Activated CD4-positive, alpha-beta T cell treated with anti-CD3 and anti-CD28 coated beads, Interleukin-2, amount 10 ng/mL, durations not matched to agents 24 days and 14 days (primary cell): Measurements from ENCODE around the gene MRPL28. TPM values are rescaled to one million over a fixed set of nuclear protein-coding genes. Genes with fewer than 3 reads are reported as not detected.
"Not testable (repeated sequence)": the region's sequence is repeated elsewhere in the genome, so short reads cannot be mapped to it uniquely, and the experiment has no call there.

ENCODE experiments used
- DNase-seq: peaks from one replicate; pipeline ENCODE4 v3.0.0; 2022
- H3K27ac Mint-ChIP-seq: one replicate; pipeline ENCODE4 v1.8.0; 2022; ENCODE audit warnings: mild to moderate bottlenecking, mixed read lengths
- H3K27me3 Mint-ChIP-seq: one replicate; pipeline ENCODE4 v1.8.0; 2022; ENCODE audit warnings: mixed read lengths
- H3K36me3 Mint-ChIP-seq: one replicate; pipeline ENCODE4 v1.8.0; 2022; ENCODE audit warnings: low read depth, mild to moderate bottlenecking, mixed read lengths
- H3K4me1 Mint-ChIP-seq: one replicate; pipeline ENCODE4 v1.8.0; 2021; ENCODE audit warnings: mixed read lengths
- H3K4me3 Mint-ChIP-seq: one replicate; pipeline ENCODE4 v1.8.0; 2022; ENCODE audit warnings: mild to moderate bottlenecking, moderate library complexity, mixed read lengths
- H3K9me3 Mint-ChIP-seq: one replicate; pipeline ENCODE4 v1.8.0; 2021; ENCODE audit warnings: mixed read lengths
- intact Hi-C: fragments of 100-400 bp; cut with micrococcal nuclease; formaldehyde crosslinking; loops from one replicate; pipeline ENCODE4 v1.15.1; 2023
- total RNA-seq: library from RNA; stranded (reverse); gene quantifications from 2 replicates; pipeline ENCODE4 v1.2.3, GENCODE V29; 2022

The MRPL28 gene
- total RNA-seq, 1 donor from 2014 or later: 109 TPM

DNA sequence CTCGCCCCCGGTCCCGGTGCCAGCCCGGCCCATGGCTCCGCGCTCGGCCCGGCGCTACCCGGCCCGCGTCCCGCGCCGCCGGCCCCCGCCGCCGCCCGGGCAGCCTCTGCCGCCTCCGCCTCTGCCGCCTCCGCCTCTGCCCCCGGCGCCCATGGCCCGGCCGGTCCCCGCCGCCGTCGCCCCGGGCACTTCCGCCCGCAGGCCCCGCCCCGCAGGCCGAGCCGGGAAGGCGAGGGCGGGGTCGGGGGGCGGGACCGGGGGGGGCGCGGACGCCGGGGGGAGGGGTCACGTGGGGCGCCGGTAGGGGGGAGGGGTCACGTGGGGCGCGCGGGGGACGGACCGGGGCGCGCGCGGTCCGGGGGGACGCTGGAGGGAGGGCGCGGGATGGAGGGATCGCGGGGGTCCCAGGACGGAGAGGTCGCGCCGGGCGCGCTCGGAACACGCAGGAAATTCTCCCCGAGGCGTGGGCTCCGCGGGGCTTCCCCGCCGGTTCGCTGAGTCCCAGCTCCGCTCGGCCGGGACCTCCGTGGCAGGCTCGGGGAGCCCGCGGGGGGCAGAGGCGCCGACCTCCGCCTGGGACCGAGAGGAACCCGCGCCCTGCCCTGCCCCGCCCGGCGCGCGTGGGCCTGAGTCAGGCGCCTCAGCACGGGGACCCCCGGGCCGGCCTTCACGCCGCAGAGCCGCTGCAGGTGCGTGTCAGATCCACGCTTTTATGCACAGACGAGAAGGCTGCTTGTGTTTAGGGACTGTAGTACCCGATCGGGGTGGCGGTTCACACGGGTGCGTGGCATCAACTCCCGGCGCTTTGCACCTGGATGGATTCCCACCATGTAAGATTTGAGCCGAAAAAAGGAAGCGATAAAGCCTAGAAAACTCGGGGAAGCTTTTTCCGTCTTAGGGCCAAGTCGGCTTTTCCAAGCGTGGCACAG, 11.7 kb upstream of the MRPL28 start, which contains the start of gene PGAP6:
Gene PGAP6 (minus strand): TSS at position 190 of the 929 bp plus-strand sequence. CDS start 157 bp downstream, at position 33.
- Mint-ChIP-seq H3K36me3 (no peaks in the 10 kb centered on the region), H3K9me3 (no peaks in the 10 kb centered on the region), H3K4me3 (peak within 1 kb of the TSS; percentile 84)

DNA sequence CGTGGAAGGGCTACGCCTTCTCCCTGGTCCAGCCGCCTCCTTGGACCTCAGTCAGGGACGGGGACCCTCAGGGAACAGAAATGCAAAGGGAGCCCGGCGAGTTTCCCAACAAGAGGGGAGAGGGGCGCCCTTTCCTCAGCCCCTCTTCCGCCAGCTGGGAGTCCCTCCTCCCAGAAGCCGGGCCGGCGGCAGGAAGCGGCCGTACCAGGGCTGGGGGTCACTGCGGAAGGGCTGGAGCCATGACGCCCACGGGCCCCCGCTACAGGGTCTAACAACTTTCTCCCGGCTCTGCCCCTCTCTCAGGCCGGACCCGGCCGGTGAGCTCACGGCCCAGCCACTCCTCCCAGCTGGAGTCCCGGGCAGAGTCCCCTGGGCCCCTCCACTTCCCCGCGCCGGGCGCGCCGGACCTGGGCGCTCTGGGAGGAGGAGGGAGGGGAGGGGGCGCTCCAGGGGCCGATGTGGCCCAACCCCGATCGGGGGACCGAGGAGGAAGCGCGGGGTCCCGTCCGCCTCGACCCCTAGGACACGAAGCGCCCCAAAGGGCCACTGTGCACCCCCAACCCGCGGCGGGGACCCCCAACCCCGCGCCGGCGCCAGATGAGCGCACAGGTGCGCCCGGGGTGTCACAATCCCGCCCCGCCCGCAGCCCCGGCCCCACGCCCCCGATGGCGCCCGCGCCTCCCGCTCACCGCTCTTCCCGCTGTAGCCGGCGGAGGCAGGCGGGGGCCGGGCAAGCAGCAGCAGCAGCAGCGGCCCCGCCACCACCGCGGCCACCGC, 10.9 kb upstream of the MRPL28 start:
- intact Hi-C loops: no loop called here
- H3K4me3 Mint-ChIP-seq: peak overlapping the region; percentile 75
- peaks cover 4% of the 10 kb centered on the region for H3K27me3 Mint-ChIP-seq
- H3K9me3 Mint-ChIP-seq: no peaks in the 10 kb centered on the region
- DNase-seq: peak; percentile 74
- no peak overlapping the region for H3K27ac Mint-ChIP-seq
- peaks cover 12% of the 10 kb centered on the region for H3K4me1 Mint-ChIP-seq
- H3K36me3 Mint-ChIP-seq: no peaks in the 10 kb centered on the region

More for the DNA sequence above, 11.7 kb upstream of the MRPL28 start, which contains the start of gene PGAP6:
- intact Hi-C loops: loop anchor here (2.0 kb wide), 1 partner anchor 19 kb away; the partner anchor contains the start of gene DECR2
- Mint-ChIP-seq H3K4me1 (peaks cover 12% of the 10 kb centered on the region), H3K27me3 (peaks cover 4% of the 10 kb centered on the region), H3K27ac (peak within 1 kb of the TSS; percentile 62)
- peak; percentile 92 for DNase-seq

DNA sequence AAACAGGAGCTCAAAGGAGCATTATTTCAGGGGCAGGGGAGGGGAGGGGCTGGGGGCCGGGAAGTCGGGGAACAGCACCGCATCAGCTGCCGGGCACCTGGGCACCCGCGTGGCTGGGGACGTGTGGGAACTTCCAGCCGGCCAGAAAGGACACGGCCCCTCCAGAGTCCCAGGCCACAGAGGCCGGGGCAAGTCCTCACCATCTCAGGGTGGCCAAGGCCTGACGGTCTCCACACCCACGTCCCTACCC, 10.3 kb upstream of the MRPL28 start:
- intact Hi-C loops: no loop called here
- H3K27ac Mint-ChIP-seq: no peak overlapping the region

DNA sequence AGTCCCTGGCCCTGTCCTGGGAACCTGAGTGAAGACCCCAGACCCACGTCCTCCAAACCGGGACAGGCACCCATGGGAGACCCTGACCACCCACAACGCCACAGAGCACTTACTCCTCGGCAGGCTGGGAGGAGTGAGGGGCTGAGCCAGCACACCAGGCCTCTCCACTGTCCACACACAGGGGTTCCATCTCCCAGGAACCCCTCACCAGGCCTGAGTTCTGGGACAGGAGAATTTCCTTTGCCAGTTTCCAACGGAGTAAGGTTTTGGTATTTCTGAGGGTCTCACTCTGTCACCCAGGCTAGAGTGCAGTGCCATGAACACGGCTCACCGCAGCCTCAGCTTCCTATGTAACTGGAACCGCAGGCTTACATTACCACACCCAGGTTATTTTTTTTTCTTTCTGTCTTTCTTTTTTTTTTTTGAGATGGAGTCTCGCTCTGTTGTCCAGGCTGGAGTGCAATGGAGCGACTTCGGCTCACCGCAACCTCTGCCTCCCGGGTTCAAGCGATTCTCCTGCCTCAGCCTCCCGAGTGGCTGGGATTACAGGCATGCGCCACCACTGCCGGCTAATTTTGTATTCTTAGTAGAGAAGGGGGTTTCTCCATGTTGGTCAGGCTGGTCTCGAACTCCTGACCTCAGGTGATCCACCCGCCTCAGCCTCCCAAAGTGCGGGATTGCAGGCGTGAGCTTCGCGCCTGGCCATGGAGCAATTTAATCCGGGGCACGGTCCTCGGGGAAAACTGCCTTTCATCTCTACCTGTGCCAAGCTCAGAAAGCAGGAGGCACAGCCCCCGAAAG, 9.8 kb upstream of the MRPL28 start:
- H3K36me3 Mint-ChIP-seq: no peaks in the 10 kb centered on the region
- H3K27me3 Mint-ChIP-seq: peaks cover 4% of the 10 kb centered on the region
- DNase-seq: no peak
- peak overlapping the region; percentile 51 for H3K27ac Mint-ChIP-seq
- H3K9me3 Mint-ChIP-seq: no peaks in the 10 kb centered on the region
- peak overlapping the region; percentile 75 for H3K4me3 Mint-ChIP-seq
- H3K4me1 Mint-ChIP-seq: peaks cover 12% of the 10 kb centered on the region
- intact Hi-C loops: no loop called here

More for the DNA sequence above, 10.3 kb upstream of the MRPL28 start:
- peaks cover 4% of the 10 kb centered on the region for H3K27me3 Mint-ChIP-seq
- H3K9me3 Mint-ChIP-seq: no peaks in the 10 kb centered on the region
- H3K4me1 Mint-ChIP-seq: peaks cover 12% of the 10 kb centered on the region
- DNase-seq: no peak
- H3K36me3 Mint-ChIP-seq: no peaks in the 10 kb centered on the region
- H3K4me3 Mint-ChIP-seq: peak overlapping the region; percentile 75

DNA sequence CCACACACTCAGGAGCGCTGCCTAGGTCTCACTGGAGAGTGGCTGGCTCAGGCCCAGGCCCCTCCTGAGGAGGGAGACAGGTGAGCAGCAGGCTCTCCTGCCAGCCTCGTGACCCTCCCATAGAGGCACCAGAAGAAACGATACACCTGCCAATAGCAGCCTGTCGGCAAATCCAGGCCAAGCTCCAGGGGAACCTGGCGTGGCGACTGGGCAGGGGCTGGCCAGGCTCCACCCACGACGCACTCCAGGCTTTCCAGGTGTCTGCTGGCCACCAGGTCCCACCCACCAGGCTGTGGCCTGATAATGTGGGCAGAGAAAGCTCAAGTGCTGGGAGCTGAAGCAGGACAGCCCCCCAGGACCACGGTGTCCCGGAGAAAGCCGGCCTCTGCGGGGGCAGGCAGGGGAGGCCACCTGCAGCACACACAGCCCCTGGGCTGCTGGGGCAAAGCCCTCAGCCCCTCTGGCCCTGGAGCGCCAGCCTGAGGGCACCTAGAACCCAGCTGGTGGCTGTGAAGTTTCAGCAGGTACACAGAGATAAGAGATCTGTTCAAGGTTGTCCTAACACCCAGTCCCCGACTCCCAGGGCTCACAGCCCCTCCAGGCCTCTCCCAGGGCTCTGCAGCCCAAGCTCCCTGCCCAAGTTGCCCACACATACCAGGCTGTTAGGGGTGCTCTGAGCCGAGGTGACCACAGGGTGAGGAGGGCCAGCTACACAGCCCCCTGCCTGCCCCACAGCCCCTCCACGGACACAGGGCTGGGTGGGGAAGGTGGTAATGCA, 9.0 kb upstream of the MRPL28 start:
- Mint-ChIP-seq H3K4me1 (peaks cover 12% of the 10 kb centered on the region), H3K9me3 (no peaks in the 10 kb centered on the region), H3K36me3 (no peaks in the 10 kb centered on the region), H3K27ac (no peak overlapping the region), H3K27me3 (peaks cover 4% of the 10 kb centered on the region), H3K4me3 (no peak overlapping the region)
- intact Hi-C loops: no loop called here
- DNase-seq: no peak

DNA sequence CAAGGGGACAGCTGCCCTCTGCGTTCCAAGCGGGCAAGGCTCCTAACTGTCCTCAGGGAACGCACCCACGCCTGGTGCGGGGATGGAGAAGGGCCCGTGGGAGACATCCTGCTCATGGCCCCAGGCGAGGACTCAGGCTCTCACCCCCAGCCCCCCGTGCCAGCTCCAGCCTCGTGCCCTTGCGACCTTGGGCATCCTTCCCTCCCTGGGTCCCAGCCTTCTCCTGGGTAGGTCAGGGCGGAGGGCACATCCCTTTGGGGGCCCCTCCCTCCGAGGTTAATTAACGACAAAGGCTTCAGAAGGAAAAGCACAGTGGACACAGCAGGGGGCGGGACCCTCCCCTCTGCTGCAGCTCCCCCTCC, 8.5 kb upstream of the MRPL28 start:
- intact Hi-C loops: no loop called here
- DNase-seq: no peak
- H3K36me3 Mint-ChIP-seq: no peaks in the 10 kb centered on the region
- peaks cover 4% of the 10 kb centered on the region for H3K27me3 Mint-ChIP-seq
- no peak overlapping the region for H3K27ac Mint-ChIP-seq
- no peak overlapping the region for H3K4me3 Mint-ChIP-seq
- no peaks in the 10 kb centered on the region for H3K9me3 Mint-ChIP-seq
- H3K4me1 Mint-ChIP-seq: peaks cover 12% of the 10 kb centered on the region

DNA sequence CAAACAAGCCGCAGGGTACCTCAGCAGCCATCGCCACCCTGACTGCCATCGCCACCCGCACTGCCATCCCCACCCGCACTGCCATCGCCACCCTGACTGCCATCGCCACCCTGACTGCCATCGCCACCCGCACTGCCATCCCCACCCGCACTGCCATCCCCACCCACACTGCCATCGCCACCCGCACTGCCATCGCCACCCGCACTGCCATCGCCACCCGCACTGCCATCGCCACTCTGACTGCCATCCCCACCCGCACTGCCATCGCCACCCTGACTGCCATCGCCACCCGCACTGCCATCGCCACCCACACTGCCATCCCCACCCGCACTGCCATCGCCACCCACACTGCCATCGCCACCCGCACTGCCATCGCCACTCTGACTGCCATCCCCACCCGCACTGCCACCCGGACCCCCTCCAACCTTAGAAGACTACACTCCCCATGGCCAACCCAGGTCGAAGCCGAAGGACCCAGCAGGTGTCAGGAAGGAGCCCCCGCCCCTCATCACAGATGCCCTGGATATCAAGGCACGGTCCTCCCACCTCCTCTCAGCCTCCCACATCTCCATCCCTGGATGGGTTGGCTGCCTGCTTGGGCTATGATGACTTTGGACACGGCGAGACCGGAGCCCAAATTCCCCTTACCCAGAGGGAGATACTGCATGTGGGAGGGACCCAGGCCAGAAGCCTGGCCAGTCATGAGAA, 7.9 kb upstream of the MRPL28 start:
- DNase-seq, H3K36me3 Mint-ChIP-seq, H3K4me3 Mint-ChIP-seq, H3K9me3 Mint-ChIP-seq, H3K4me1 Mint-ChIP-seq, intact Hi-C loops, H3K27me3 Mint-ChIP-seq, H3K27ac Mint-ChIP-seq: not testable (repeated sequence)

DNA sequence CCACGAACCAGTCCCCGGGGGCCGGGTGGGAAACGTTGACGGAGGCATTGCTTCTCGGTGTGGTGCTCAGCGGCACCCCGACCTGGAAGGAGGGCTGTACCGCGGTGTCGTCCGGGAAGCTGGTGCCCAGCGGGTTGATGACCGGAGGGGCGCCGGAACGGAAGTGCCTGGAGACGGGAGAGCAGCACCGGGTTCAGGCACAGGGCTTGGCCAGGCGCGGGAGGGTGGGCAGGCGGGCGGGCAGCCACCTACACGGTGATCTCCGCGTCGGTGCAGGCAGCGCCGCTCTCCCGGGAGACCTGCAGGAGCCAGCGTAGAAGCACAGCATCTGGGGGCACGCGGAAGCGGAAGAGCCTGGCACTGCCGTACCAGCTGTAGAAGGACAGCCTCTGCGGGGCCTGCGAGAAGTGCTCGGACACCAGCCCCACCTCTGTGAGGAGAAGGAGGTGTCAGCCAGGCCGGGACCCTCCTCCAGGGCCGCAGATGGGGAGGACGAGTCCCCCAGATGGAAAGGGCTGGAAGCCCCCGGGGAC, 7.1 kb upstream of the MRPL28 start:
- no peak for DNase-seq
- Mint-ChIP-seq H3K9me3 (no peaks in the 10 kb centered on the region), H3K27me3 (no peaks in the 10 kb centered on the region), H3K4me3 (no peak overlapping the region), H3K27ac (no peak overlapping the region), H3K36me3 (no peaks in the 10 kb centered on the region), H3K4me1 (peaks cover 4% of the 10 kb centered on the region)
- intact Hi-C loops: no loop called here

DNA sequence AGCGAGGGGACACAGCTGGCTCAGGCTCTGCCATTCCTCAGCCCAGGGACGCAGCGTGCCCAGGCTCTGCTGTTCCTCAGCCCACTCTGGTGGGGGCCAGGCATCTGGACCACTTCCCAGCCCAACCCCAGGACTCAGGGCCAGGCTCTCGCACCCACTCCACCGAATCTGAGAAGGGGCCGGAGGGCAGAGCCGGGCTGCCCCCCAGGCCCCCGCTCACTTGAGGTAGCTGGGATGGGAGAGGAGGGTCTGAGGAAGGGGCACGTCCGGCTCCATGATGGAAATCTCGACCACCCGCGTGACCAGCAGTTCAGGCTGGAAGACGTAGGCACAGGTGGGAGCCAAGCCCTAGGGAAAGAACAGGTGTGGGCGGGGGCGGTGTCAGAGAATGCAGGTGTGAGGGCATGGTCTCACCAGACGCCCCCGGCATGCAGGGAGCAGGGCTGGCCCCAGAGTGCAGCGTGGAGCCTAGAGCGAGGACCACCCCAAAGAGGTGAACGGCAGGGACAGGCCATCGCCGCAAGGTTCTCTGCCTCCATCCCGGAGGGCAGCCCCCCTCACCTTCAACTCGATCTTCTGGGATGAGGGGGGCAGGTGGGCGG, 6.6 kb upstream of the MRPL28 start:
- no peak for DNase-seq
- no peaks in the 10 kb centered on the region for H3K27me3 Mint-ChIP-seq
- no peaks in the 10 kb centered on the region for H3K9me3 Mint-ChIP-seq
- H3K36me3 Mint-ChIP-seq: no peaks in the 10 kb centered on the region
- H3K4me3 Mint-ChIP-seq: no peak overlapping the region
- H3K4me1 Mint-ChIP-seq: peaks cover 2% of the 10 kb centered on the region
- intact Hi-C loops: no loop called here
- no peak overlapping the region for H3K27ac Mint-ChIP-seq

DNA sequence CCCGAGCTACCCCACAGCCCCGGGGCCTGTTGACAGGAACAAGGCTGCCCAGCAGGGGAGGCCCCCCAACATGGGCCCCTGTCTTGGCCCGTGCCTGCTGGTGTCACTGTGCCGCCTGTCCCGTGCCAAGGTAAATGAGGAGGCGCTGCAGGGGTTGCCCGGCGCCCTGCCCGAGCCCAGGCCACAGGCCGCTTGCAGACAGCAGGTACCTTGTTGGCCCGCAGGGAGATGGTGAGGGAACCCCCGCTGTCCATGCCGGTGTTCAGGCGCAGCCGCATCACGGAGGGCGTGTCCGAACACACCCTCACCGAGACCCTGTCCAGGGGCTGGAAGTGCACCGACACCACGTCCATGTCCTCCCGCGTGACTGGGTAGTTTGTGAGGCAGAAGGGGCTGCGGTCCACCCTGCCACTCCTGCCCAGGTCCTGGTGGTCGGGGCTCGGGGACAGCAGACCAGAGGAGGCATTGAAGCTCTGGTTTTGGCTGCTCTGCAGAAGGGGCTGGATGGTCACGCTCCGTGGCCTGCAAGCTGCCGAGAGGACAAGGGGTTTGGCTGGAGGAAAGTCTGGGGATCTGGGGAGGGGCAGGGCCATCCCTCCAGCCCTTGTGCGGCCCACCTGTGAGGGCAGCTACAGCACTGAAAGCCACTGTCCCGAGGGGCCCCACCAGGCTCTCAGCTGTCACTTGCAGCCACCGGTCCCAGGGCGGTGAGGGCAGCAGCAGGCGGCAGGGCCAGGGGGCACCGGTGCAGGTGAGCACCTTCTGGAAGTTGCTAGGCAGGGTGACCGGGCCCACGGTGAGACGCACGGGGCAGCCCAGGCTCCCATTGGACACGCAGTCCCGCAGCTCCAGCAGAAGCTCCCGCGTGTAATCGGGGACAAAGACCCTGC, 5.8 kb upstream of the MRPL28 start:
- no peak overlapping the region for H3K4me3 Mint-ChIP-seq
- H3K9me3 Mint-ChIP-seq: no peaks in the 10 kb centered on the region
- H3K4me1 Mint-ChIP-seq: peaks cover 2% of the 10 kb centered on the region
- H3K27ac Mint-ChIP-seq: no peak overlapping the region
- no peaks in the 10 kb centered on the region for H3K36me3 Mint-ChIP-seq
- DNase-seq: no peak
- H3K27me3 Mint-ChIP-seq: no peaks in the 10 kb centered on the region
- intact Hi-C loops: no loop called here

DNA sequence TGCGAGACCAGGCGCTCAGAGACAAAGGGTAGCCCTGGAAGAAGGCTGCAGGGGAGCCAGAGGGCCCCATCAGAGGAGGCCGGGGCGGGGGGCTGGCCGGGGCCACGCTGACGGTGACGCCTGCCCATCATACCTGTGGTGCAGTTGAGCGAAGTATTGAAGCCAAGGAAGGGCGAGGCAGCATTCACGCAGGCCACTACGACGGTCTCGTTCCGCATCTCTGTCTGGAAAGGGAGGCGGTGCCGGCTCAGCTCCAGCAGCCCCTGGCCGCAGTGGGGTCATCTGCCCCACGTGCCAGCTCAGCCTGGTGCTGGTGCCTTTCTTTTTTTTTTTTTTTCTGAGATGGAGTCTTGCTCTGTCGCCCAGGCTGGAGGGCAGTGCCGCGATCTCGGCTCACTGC, 4.9 kb upstream of the MRPL28 start:
- H3K4me3 Mint-ChIP-seq: no peak overlapping the region
- DNase-seq: no peak
- no peaks in the 10 kb centered on the region for H3K27me3 Mint-ChIP-seq
- no peaks in the 10 kb centered on the region for H3K9me3 Mint-ChIP-seq
- H3K27ac Mint-ChIP-seq: no peak overlapping the region
- peaks cover 4% of the 10 kb centered on the region for H3K36me3 Mint-ChIP-seq
- H3K4me1 Mint-ChIP-seq: peaks cover 9% of the 10 kb centered on the region
- intact Hi-C loops: no loop called here

DNA sequence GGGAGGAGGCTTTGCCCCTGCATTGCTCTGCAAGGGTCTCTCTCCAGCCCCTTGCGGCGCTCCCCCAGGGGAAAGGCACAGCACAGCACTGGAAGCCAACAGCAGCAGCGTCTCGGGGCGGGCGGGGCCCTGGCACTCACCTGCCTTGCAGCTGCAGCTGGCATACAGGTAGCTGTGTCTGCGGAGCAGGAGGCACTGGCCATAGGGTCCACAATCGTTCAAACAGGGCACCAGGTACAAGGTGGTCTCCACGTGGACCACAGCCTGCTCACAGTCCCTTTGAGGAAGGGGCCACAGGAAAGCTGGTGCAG, 4.2 kb upstream of the MRPL28 start:
- no peaks in the 10 kb centered on the region for H3K27me3 Mint-ChIP-seq
- H3K27ac Mint-ChIP-seq: no peak overlapping the region
- intact Hi-C loops: no loop called here
- H3K4me3 Mint-ChIP-seq: no peak overlapping the region
- H3K4me1 Mint-ChIP-seq: peaks cover 7% of the 10 kb centered on the region
- H3K36me3 Mint-ChIP-seq: peaks cover 4% of the 10 kb centered on the region
- no peaks in the 10 kb centered on the region for H3K9me3 Mint-ChIP-seq
- DNase-seq: no peak
